ENCODE measurements around the gene ZNF300.

ZNF300 gene

GRCh38 chr5:150946351-150946905 is 41.6 kb upstream of the ZNF300 start (continued):
- TF ChIP-seq ZSCAN5A (tag by site-specific recombination; IDR thresholded peaks at IDR 0.05) = no peak
- no peak for TF ChIP-seq RBAK (tag by site-specific recombination; IDR thresholded peaks at IDR 0.05)
- no peak for TF ChIP-seq ZNF335 (tag by site-specific recombination; conservative IDR thresholded peaks at IDR 0.05)
- no peak for TF ChIP-seq ZNF777 (tag by site-specific recombination; IDR thresholded peaks at IDR 0.05; ENCODE audit: borderline replicate concordance)
- TF ChIP-seq ZBTB7A (tag by site-specific recombination; IDR thresholded peaks at IDR 0.05; ENCODE audit: low read depth) = no peak
- no peak for TF ChIP-seq ZNF747 (tag by site-specific recombination; IDR thresholded peaks at IDR 0.05)
- no peak for TF ChIP-seq SP7 (tag by site-specific recombination; IDR thresholded peaks at IDR 0.05)

- POLR2A ChIA-PET = no interaction called here
- H3K9me3 ChIP-seq (ENCODE audit: control insufficient read depth, insufficient read depth, low read depth, low read length) = no peaks in the 10 kb centered on the region
- no peaks in the 10 kb centered on the region for H3K36me3 ChIP-seq (ENCODE audit: control insufficient read depth in 2 of 2, insufficient read depth in 1 of 2, low read length in 2 of 2)
- H3K27ac ChIP-seq (ENCODE audit: extremely low read depth, low read depth, low read length) = no peak overlapping the region
- H3K4me1 ChIP-seq (ENCODE audit: control insufficient read depth, insufficient read depth, low read length) = no peaks in the 10 kb centered on the region
- CTCF ChIA-PET = no interaction called here
- H3K4me3 ChIP-seq (ENCODE audit: low read depth, low read length) = no peak overlapping the region
- no peak for TF ChIP-seq ZNF629 (tag by site-specific recombination; IDR thresholded peaks at IDR 0.05)
- TF ChIP-seq OVOL3 (tag by site-specific recombination; IDR thresholded peaks at IDR 0.05) = no peak
- TF ChIP-seq ZFP69B (tag by site-specific recombination; IDR thresholded peaks at IDR 0.05) = no peak
- no peak for TF ChIP-seq PRDM10 (tag by site-specific recombination; IDR thresholded peaks at IDR 0.05)
- no peak for TF ChIP-seq PRDM6 (tag by site-specific recombination; IDR thresholded peaks at IDR 0.05)
- TF ChIP-seq SCRT1 (tag by site-specific recombination; IDR thresholded peaks at IDR 0.05; ENCODE audit: borderline replicate concordance) = no peak
- no peak for TF ChIP-seq ZNF114 (tag by site-specific recombination; IDR thresholded peaks at IDR 0.05)
- TF ChIP-seq ZNF239 (tag by site-specific recombination; IDR thresholded peaks at IDR 0.05) = no peak
- TF ChIP-seq ZSCAN16 (tag by site-specific recombination; IDR thresholded peaks at IDR 0.05) = no peak
- TF ChIP-seq IKZF3 (tag by site-specific recombination; IDR thresholded peaks at IDR 0.05) = no peak
- TF ChIP-seq ZBTB8A (tag by site-specific recombination; IDR thresholded peaks at IDR 0.05) = no peak
- no peak for TF ChIP-seq ZNF362 (tag by site-specific recombination; IDR thresholded peaks at IDR 0.05)
- no peak for TF ChIP-seq MZF1 (tag by site-specific recombination; IDR thresholded peaks at IDR 0.05; ENCODE audit: borderline replicate concordance)
- no peak for TF ChIP-seq ZNF777 (tag by site-specific recombination; IDR thresholded peaks at IDR 0.05; ENCODE audit: borderline replicate concordance)
- no peak for TF ChIP-seq ZSCAN23 (tag by site-specific recombination; IDR thresholded peaks at IDR 0.05)
- TF ChIP-seq ZNF19 (tag by site-specific recombination; IDR thresholded peaks at IDR 0.05; ENCODE audit: low read depth) = no peak
- TF ChIP-seq ZNF26 (tag by site-specific recombination; IDR thresholded peaks at IDR 0.05) = no peak
- no peak for TF ChIP-seq TSHZ1 (tag by site-specific recombination; IDR thresholded peaks at IDR 0.05; ENCODE audit: borderline replicate concordance)
These were observed 41.2 kb upstream of the ZNF300 start for GRCh38 chr5:150945947-150946346.
